Loucy (cell line): Measurements from ENCODE around the gene TBCCD1.
"Not testable (repeated sequence)": the region's sequence is repeated elsewhere in the genome, so short reads cannot be mapped to it uniquely, and the experiment has no call there.

ENCODE experiments used
- H2AFZ ChIP-seq: fragments of 200-600 bp; sonication (generic); 2 replicates; pipeline ENCODE4 v1.6.0; 2016; ENCODE audit warnings: antibody characterized with exemption, mild to moderate bottlenecking, low read length, moderate library complexity
- H3F3A ChIP-seq: fragments of 200-600 bp; 2 replicates; pipeline ENCODE4 v1.6.0; 2016; ENCODE audit warnings: antibody characterized with exemption, low read depth, mild to moderate bottlenecking
- H3K27me3 ChIP-seq: fragments of 200-600 bp; sonication (generic); 2 replicates; pipeline ENCODE4 v1.6.1; 2014; ENCODE audit warnings: low read length, mild to moderate bottlenecking; ENCODE audit not compliant: insufficient read depth, poor library complexity, severe bottlenecking
- H3K36me3 ChIP-seq: fragments of 200-600 bp; sonication (generic); 2 replicates; pipeline ENCODE4 v1.6.1; 2016; ENCODE audit warnings: low read length; ENCODE audit not compliant: insufficient read depth
- H3K4me1 ChIP-seq: fragments of 200-600 bp; sonication (generic); 2 replicates; pipeline ENCODE4 v1.5.1; 2014; ENCODE audit warnings: low read length, mild to moderate bottlenecking; ENCODE audit not compliant: insufficient read depth, poor library complexity, severe bottlenecking
- H3K4me2 ChIP-seq: fragments of 200-600 bp; sonication (generic); 2 replicates; pipeline ENCODE4 v1.6.0; 2014; ENCODE audit warnings: antibody characterized with exemption, low read length, low read depth, mild to moderate bottlenecking; ENCODE audit not compliant: poor library complexity, severe bottlenecking
- H3K4me3 ChIP-seq: fragments of 200-600 bp; sonication (generic); 2 replicates; pipeline ENCODE4 v1.5.1; 2014; ENCODE audit warnings: low read length, mild to moderate bottlenecking, mixed read lengths; ENCODE audit not compliant: poor library complexity, severe bottlenecking
- H3K79me2 ChIP-seq: fragments of 200-600 bp; sonication (generic); 2 replicates; pipeline ENCODE4 v1.6.1; 2014; ENCODE audit warnings: low read length; ENCODE audit not compliant: insufficient read depth
- H3K9ac ChIP-seq: fragments of 200-600 bp; sonication (generic); 2 replicates; pipeline ENCODE4 v1.6.0; 2014; ENCODE audit warnings: mild to moderate bottlenecking, low read depth, low read length, moderate library complexity; ENCODE audit not compliant: poor library complexity, severe bottlenecking
- H3K9me2 ChIP-seq: fragments of 200-600 bp; sonication (generic); replicated peaks from 2 replicates; pipeline ENCODE4 v1.6.1; 2016; ENCODE audit warnings: low read depth, low read length, mixed read lengths
- H3K9me3 ChIP-seq: fragments of 200-600 bp; sonication (generic); 2 replicates; pipeline ENCODE4 v1.6.1; 2014; ENCODE audit warnings: mild to moderate bottlenecking, antibody characterized with exemption, low read length, low read depth; ENCODE audit not compliant: insufficient read depth
- H4K20me1 ChIP-seq: fragments of 200-600 bp; sonication (generic); 2 replicates; pipeline ENCODE4 v1.6.0; 2014; ENCODE audit warnings: antibody characterized with exemption, low read length, mild to moderate bottlenecking; ENCODE audit not compliant: insufficient read depth, poor library complexity, severe bottlenecking
- CTCF ChIP-seq: fragments of 200-600 bp; sonication (generic); conservative IDR thresholded peaks from 2 replicates; pipeline ENCODE4 v1.5.1; 2014; ENCODE audit warnings: mild to moderate bottlenecking, antibody characterized with exemption, low read length
- EZH2phosphoT487 ChIP-seq: fragments of 200-600 bp; IDR thresholded peaks from 2 replicates; pipeline ENCODE4 v1.6.1; 2018; ENCODE audit warnings: antibody characterized with exemption, mild to moderate bottlenecking, moderate library complexity, borderline replicate concordance

Gene TBCCD1

GRCh38 chr3:186502966-186503712 lies 64.0 kb downstream of the TBCCD1 start:
- H3K4me2 ChIP-seq: peak overlapping the region; percentile 60
- H3K27me3 ChIP-seq: no peaks in the 10 kb centered on the region

GRCh38 chr3:186502138-186502948 lies 64.8 kb downstream of the TBCCD1 start:
- H3K36me3 ChIP-seq: no peaks in the 10 kb centered on the region
- H4K20me1 ChIP-seq: no peaks in the 10 kb centered on the region
- no peaks in the 10 kb centered on the region for H3K9me2 ChIP-seq
- H3K79me2 ChIP-seq: no peaks in the 10 kb centered on the region
- H2AFZ ChIP-seq: peak overlapping the region; percentile 82
- TF ChIP-seq EZH2phosphoT487 (no peak), CTCF (no peak)
- peak overlapping the region; percentile 43 for H3K4me3 ChIP-seq
- peak overlapping the region; percentile 65 for H3K9ac ChIP-seq
- H3F3A ChIP-seq: no peaks in the 10 kb centered on the region
- peak overlapping the region; percentile 60 for H3K4me2 ChIP-seq
- H3K27me3 ChIP-seq: no peaks in the 10 kb centered on the region
- H3K4me1 ChIP-seq: peaks cover 38% of the 10 kb centered on the region
- no peaks in the 10 kb centered on the region for H3K9me3 ChIP-seq

More at GRCh38 chr3:186502966-186503712, 64.0 kb downstream of the TBCCD1 start:
- no peaks in the 10 kb centered on the region for H3K9me2 ChIP-seq
- H3K4me3 ChIP-seq: peak overlapping the region; percentile 43
- H3K36me3 ChIP-seq: no peaks in the 10 kb centered on the region
- no peaks in the 10 kb centered on the region for H3F3A ChIP-seq
- peak overlapping the region; percentile 65 for H3K9ac ChIP-seq
- H3K79me2 ChIP-seq: no peaks in the 10 kb centered on the region
- H2AFZ ChIP-seq: peak overlapping the region; percentile 82
- no peak for TF ChIP-seq CTCF
- H3K9me3 ChIP-seq: no peaks in the 10 kb centered on the region
- no peaks in the 10 kb centered on the region for H4K20me1 ChIP-seq
- peaks cover 44% of the 10 kb centered on the region for H3K4me1 ChIP-seq

- H3K4me1 ChIP-seq: peaks cover 31% of the 10 kb centered on the region
- H3K79me2 ChIP-seq, H3F3A ChIP-seq, H3K9me3 ChIP-seq, H3K4me3 ChIP-seq, H2AFZ ChIP-seq, H3K9ac ChIP-seq, H4K20me1 ChIP-seq, H3K4me2 ChIP-seq, H3K9me2 ChIP-seq, H3K27me3 ChIP-seq, H3K36me3 ChIP-seq: not testable (repeated sequence)
Measured at GRCh38 chr3:186499949-186500348, 67.2 kb downstream of the TBCCD1 start.

- peaks cover 20% of the 10 kb centered on the region for H3K4me1 ChIP-seq
- H3K9me2 ChIP-seq, H3K27me3 ChIP-seq, H3F3A ChIP-seq, H2AFZ ChIP-seq, H3K4me2 ChIP-seq, H3K4me3 ChIP-seq, H3K79me2 ChIP-seq, H3K9me3 ChIP-seq, H3K36me3 ChIP-seq, H4K20me1 ChIP-seq, H3K9ac ChIP-seq: not testable (repeated sequence)
Measured at GRCh38 chr3:186498022-186498421, 69.1 kb downstream of the TBCCD1 start.
